ENCODE data around the gene SPDYE3.
"Not testable (repeated sequence)": the region's sequence is repeated elsewhere in the genome, so short reads cannot be mapped to it uniquely, and the experiment has no call there.

The SPDYE3 gene

GRCh38 chr7:100352984-100353684 is 45.6 kb downstream of the SPDYE3 start:
- DNase-seq, result no peak

GRCh38 chr7:100353685-100354330 is 46.3 kb downstream of the SPDYE3 start:
- no peak for DNase-seq

GRCh38 chr7:100356416-100357068 is 49.0 kb downstream of the SPDYE3 start:
- DNase-seq, result no peak

DNA sequence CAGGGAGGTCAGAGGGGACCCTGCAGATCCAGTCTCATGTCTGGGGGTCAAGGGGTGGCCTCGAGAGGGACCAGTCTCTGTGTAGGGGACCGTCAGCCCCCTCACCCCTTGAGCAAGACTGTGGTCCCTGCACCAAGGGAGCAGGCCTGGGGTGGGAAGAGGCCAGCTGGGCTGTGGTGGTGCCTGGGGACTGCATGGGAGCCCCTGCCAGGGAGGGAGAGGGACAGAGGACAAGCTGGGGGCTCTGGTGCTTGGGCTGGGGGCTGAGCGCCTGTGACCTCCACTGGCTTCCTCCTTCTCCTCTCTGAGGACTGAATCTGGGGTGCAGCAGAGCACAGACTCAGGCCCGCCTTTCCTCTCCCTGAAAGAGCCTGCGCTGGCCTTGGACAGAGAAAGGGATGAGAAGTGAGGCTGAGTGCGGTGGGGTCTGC is 49.6 kb downstream of the SPDYE3 start:
- no peak for DNase-seq

GRCh38 chr7:100358027-100358856 is 50.7 kb downstream of the SPDYE3 start, which contains the start of gene PILRB:
Gene PILRB (plus strand): TSS chr7:100358117. CDS start chr7:100358303, 186 bp downstream.
- DNase-seq, result no peak

DNA sequence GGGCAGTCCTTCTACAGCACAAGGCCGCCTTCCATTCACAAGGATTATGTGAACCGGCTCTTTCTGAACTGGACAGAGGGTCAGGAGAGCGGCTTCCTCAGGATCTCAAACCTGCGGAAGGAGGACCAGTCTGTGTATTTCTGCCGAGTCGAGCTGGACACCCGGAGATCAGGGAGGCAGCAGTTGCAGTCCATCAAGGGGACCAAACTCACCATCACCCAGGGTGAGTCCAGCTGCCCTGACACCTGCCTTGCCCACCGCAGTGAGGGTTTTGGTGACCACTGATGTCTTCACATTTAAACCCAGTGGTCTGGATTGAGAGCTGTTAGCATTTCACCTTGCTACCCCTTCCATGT is 51.3 kb downstream of the SPDYE3 start:
- no peak for DNase-seq

DNA sequence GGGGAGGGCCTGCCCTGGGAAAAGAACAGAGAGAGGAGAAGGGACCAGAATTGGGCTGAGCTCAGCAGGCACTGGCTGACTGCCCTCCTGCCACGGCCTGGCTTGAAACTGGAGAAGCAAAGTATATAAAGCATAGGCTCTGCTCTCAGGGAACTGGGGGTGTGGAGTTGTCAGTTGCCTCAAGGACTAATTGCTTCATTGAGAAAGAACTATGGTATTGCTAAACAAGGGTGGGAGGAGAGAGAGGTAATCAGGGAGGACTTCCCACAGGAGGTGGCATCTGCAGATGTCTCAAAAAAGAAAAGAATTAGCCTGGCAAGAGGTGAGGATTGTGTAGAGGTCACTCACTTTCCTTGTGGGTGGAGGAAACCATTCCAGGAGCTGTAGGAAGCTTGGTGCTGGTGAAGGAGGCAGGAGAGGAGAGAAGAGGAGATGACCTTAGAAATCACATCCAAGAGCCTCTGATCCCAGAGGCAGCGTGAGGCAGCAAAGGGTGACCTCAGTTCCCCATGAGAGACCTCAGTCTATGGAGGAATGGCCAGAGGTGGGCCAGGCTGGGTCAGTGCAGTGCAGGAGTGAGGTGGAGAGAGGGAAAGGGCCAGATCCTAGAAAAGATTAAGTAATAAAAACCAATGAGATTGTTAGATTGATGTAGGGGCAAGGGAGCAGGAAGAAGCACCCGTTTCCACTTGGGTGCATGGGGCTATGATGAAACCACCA is 52.8 kb downstream of the SPDYE3 start:
- no peak for DNase-seq

DNA sequence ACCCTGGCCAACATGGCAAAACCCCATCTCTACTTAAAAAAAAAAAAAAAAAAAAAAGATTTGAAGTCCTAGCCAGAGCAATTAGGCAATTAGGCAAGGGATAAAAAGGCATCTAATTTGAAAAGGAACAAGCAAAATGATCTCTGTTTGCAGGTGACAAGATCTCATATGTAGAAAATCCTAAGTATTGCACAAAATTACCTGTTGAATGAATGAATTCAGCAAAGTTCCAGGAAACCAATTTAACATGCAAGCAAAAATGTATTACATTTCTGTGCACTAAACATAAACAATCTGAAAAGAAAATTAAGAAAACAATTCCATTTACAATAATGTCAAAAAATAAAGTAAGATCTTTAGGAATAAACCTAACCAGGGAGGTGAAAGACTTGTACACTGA is 55.6 kb downstream of the SPDYE3 start:
- no peak for DNase-seq

GRCh38 chr7:100363797-100364196 is 56.3 kb downstream of the SPDYE3 start:
- not testable (repeated sequence) for DNase-seq

- peak in 1 of 2 experiments; percentile 27 for DNase-seq
These were observed 57.0 kb downstream of the SPDYE3 start for GRCh38 chr7:100364480-100364879.

- DNase-seq, result not testable (repeated sequence)
These were observed 58.5 kb downstream of the SPDYE3 start for GRCh38 chr7:100365998-100366367.

- no peak for DNase-seq
These were observed 59.1 kb downstream of the SPDYE3 start for GRCh38 chr7:100366411-100367250.

DNA sequence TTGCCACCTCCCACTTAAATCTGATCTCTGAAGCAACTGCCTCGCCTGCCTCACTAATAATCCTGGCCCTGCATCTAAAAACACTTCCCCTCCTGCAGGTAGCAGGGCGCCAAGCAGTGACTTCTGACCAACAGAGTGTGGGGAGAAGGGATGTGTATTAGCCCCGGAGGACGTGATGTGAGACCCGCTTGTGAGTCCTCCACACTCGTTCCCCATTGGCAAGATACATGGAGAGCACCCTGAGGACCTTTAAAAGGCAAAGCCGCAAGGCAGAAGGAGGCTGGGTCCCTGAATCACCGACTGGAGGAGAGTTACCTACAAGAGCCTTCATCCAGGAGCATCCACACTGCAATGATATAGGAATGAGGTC is 59.7 kb downstream of the SPDYE3 start:
- DNase-seq, result no peak

- DNase-seq, result peak in 1 of 2 experiments; percentile 25
These were observed 60.4 kb downstream of the SPDYE3 start for GRCh38 chr7:100367676-100368613.

DNA sequence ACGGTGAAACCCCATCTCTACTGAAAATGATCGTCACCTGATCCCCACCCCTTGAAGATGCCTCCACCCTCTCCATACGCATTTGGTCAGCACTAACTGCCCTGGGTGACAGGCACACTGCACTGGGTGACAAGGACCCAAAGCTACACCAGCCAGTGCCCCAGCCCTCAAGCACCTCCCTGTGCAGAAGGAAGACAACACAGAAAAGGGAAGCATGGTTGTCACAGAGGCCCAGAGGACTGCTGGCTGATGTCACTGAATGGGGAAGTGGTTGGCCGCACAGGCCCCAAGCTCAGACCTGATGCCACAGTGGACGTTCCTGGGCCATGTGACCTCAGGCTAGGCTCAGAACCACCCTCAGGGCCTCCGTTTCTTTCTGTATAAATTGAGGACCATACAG is 61.6 kb downstream of the SPDYE3 start:
- no peak for DNase-seq

DNA sequence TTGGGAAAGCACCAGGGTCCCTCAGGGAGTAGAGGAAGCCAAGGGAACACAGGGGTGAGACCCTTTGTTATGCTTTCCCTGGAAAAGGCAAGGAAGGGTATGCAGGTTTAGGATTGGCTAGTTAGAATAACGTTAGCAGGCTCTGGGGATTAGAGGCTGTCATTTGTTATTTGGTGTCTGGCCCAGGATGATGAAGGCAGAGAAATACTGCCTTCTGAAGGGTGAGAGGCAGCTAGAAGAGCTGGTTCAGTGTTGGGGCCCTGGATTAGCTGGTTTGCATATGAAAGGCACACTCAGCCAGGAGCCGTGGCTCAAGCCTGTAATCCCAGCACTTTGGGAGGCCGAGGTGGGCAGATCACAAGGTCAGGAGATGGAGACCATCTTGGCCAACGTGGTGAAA is 62.8 kb downstream of the SPDYE3 start:
- no peak for DNase-seq

DNA sequence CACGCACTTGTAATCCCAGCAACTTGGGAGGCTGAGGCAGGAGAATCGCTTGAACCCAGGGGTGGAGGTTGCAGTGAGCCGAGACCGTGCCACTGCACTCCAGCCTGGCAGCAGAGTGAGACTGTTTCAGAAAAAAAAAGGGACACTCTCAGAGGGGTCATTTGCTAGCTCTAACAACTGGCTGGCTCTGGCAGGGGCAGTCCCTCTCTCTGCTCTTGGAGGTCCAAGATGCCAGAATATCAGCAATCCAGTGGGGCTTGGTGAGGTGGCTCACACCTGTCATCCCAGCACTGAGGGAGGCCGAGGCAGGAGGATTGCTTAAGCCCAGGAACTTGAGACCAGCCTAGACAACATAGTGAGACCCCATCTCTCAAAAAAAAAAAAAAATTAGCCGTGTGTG is 63.2 kb downstream of the SPDYE3 start:
- no peak for DNase-seq

- no peak for DNase-seq
These were observed 64.2 kb downstream of the SPDYE3 start for GRCh38 chr7:100371561-100372171.
